ENCODE measurements around the gene DNAJA4. TPM values are rescaled to one million over a fixed set of nuclear protein-coding genes. Genes with fewer than 3 reads are reported as not detected.

DNAJA4 gene
- total RNA-seq, 8 experiments from 2014 or later = 1.0 to 19.8 (median 4.2) TPM

GRCh38 chr15:78312957-78313356, 48.6 kb downstream of the DNAJA4 start:
- Histone ChIP-seq H3K4me1 (replicated peaks in 1 of 2) (peaks cover 51 to 52% of the 10 kb centered on the region in 2 donors), H3K4me3 (no peak overlapping the region), H3K27ac (peak overlapping the region in 1 of 2 donors; percentile 17)
- ATAC-seq (replicated peaks in 6 of 8) = no peak
- WGBS, 10 experiments = 8 to 87% (median 59%) methylated on average over 2 to 5 of the region's 5 CpGs; no CpG with 5 or more reads in 7 of the 10 experiments
- in situ Hi-C loops (cut with MboI; ENCODE audit: low pct_unique_long_range_greater_than_20kb in 2 of 9, low sequenced_read_pairs in 9 of 9, unreplicated experiment in 9 of 9) = loop anchor here in 7 of 9 experiments (10.0 to 25.0 kb wide), 4 partner anchors 99 to 122 kb away; partner anchors contain the start of gene IREB2 (in 1 of the 7)

GRCh38 chr15:78313383-78313782, 49.0 kb downstream of the DNAJA4 start:
- Histone ChIP-seq H3K27ac (no peak overlapping the region), H3K4me1 (replicated peaks in 1 of 2) (peaks cover 55 to 56% of the 10 kb centered on the region in 2 donors), H3K4me3 (no peak overlapping the region)
- in situ Hi-C loops (cut with MboI; ENCODE audit: low pct_unique_long_range_greater_than_20kb in 2 of 9, low sequenced_read_pairs in 9 of 9, unreplicated experiment in 9 of 9) = loop anchor here in 7 of 9 experiments (10.0 to 25.0 kb wide), 4 partner anchors 99 to 121 kb away; partner anchors contain the start of gene IREB2 (in 1 of the 7)
- no peak for ATAC-seq (replicated peaks in 6 of 8)
- 62 to 95% (median 67%) methylated on average over 2 to 4 of the region's 8 CpGs; no CpG with 5 or more reads in 7 of the 10 experiments for WGBS, 10 experiments

DNA sequence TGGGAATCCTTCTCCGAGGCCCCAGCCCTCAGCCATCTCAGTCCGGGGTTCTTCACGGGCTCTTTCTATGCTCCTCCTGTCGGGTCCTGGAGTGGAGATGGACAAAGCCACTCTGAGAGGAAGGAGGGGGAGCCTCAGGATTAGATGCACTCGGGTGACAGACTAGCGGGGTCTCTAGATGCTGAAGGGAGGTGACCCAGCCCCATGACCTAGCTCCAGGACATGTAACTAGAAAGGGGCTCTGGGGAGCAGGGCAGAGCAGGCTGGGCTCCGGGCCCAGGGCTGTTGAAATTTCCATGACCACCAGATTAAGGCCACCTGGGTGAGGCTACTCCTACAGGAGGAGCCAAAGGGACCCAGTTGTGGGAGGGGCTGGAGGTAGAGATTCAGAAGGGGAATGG, 49.8 kb downstream of the DNAJA4 start:
- H3K4me1 ChIP-seq (replicated peaks in 1 of 2) = peaks cover 59 to 60% of the 10 kb centered on the region in 2 donors
- no peak overlapping the region for H3K27ac ChIP-seq
- H3K4me3 ChIP-seq = no peak overlapping the region
- ATAC-seq (replicated peaks in 6 of 8) = no peak
- in situ Hi-C loops (cut with MboI; ENCODE audit: low pct_unique_long_range_greater_than_20kb in 2 of 9, low sequenced_read_pairs in 9 of 9, unreplicated experiment in 9 of 9) = loop anchor here in 7 of 9 experiments (10.0 to 25.0 kb wide), 4 partner anchors 98 to 121 kb away; partner anchors contain the start of gene IREB2 (in 1 of the 7)
- WGBS, 10 experiments = 32 to 100% (median 80%) methylated on average over 1 to 3 of the region's 7 CpGs; no CpG with 5 or more reads in 7 of the 10 experiments

DNA sequence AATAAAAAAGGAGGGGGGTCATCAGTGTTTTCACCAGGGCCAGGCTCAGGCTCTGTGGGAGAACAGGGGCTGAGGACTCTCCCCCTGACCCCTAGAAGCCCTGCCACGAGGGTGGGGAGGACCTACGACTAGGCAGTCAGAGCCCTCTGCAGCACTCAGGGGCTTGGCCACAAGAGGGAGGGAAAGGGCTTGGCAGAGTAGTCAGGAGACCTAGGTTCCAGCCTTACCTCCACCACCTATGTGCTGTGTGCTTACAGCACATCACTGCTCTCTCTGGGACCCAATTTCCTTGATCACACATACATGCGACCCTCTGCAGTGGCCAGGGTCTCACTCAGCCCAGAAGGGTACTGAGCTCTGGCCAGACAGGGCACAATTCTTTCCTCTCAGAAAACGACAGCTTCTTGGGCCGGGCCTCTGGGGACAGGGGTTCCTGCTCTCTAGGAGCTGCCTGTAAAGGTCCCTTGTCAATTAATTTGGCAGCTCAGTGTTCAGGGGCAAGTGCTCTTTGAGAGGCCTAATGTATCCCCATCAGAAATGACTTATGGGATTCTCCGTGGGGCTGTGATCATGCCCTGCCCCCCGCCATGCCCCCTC, 51.4 kb downstream of the DNAJA4 start:
- WGBS, 10 experiments = 0 to 7% (median 0%) methylated on average over 2 to 3 of the region's 7 CpGs; no CpG with 5 or more reads in 7 of the 10 experiments
- in situ Hi-C loops (cut with MboI; ENCODE audit: low pct_unique_long_range_greater_than_20kb in 2 of 9, low sequenced_read_pairs in 9 of 9, unreplicated experiment in 9 of 9) = loop anchor here in 7 of 9 experiments (10.0 to 25.0 kb wide), 4 partner anchors 97 to 119 kb away; partner anchors contain the start of gene IREB2 (in 1 of the 7)
- H3K4me1 ChIP-seq (replicated peaks in 1 of 2) = peaks cover 74 to 75% of the 10 kb centered on the region in 2 donors
- peak overlapping the region; percentile 87 to 89 for H3K27ac ChIP-seq
- ATAC-seq (replicated peaks in 6 of 8) = peak; percentile 23 to 67 (median 38)
- no peak overlapping the region for H3K4me3 ChIP-seq

DNA sequence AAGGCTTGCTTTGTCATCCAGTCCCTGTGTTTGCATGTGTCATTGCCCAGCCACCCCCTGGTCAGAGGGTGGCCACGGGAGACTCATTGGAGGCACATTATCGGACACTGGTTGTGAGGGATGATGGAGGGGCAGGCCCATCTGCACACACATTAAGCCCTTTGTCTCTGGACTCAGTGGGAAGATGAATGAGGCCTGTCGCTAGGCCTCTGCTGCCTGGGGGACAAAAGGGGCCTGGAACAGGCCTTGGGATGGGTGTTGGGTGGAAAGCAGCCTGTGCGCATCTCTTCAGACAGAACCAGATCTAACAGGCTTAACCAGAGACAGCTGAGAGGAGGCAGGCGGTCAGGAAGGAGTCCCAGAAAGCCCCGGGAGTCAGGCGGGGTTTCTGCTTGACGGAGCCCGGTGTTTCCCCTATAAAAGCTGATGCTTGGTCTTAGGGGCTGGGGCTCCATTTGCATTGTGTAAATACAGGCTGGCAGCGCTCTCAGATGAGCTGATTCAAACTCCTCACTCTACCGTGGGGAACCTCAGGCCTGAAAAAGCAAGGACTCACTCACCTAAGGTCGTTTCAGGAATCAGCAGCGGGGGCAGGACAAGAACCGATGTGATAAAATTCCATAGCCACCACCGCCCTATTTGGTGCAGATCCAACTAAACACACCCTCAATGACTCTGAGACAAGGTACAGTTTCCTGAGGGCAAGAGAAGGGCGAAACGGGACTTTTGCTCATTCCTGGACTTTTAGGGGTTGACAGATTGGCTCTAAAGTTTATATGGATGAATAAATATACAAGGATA, 52.1 kb downstream of the DNAJA4 start:
- in situ Hi-C loops (cut with MboI; ENCODE audit: low pct_unique_long_range_greater_than_20kb in 2 of 9, low sequenced_read_pairs in 9 of 9, unreplicated experiment in 9 of 9) = loop anchor here in 7 of 9 experiments (10.0 to 25.0 kb wide), 4 partner anchors 96 to 118 kb away; partner anchors contain the start of gene IREB2 (in 1 of the 7)
- 4 to 60% (median 17%) methylated on average over 2 to 11 of the region's 17 CpGs; no CpG with 5 or more reads in 3 of the 10 experiments for WGBS, 10 experiments
- Histone ChIP-seq H3K27ac (peak overlapping the region; percentile 87 to 89), H3K4me1 (replicated peaks in 1 of 2) (peaks cover 80 to 82% of the 10 kb centered on the region in 2 donors), H3K4me3 (peak overlapping the region in 2 of 5 donors; percentile 2 to 9)
- peak; percentile 75 to 91 (median 88) for ATAC-seq (replicated peaks in 6 of 8)

GRCh38 chr15:78317145-78317836, 52.9 kb downstream of the DNAJA4 start:
- H3K4me1 ChIP-seq (replicated peaks in 1 of 2) = peaks cover 83 to 88% of the 10 kb centered on the region in 2 donors
- WGBS, 10 experiments = 29 to 100% (median 80%) methylated on average over 1 to 5 of the region's 8 CpGs; no CpG with 5 or more reads in 3 of the 10 experiments
- peak overlapping the region; percentile 87 to 89 for H3K27ac ChIP-seq
- peak overlapping the region in 1 of 5 donors; percentile 9 for H3K4me3 ChIP-seq
- in situ Hi-C loops (cut with MboI; ENCODE audit: low pct_unique_long_range_greater_than_20kb in 2 of 9, low sequenced_read_pairs in 9 of 9, unreplicated experiment in 9 of 9) = loop anchor here in 7 of 9 experiments (10.0 to 25.0 kb wide), 4 partner anchors 95 to 118 kb away; partner anchors contain the start of gene IREB2 (in 1 of the 7)
- peak in 1 of 8 experiments; percentile 10 for ATAC-seq (replicated peaks in 6 of 8)

DNA sequence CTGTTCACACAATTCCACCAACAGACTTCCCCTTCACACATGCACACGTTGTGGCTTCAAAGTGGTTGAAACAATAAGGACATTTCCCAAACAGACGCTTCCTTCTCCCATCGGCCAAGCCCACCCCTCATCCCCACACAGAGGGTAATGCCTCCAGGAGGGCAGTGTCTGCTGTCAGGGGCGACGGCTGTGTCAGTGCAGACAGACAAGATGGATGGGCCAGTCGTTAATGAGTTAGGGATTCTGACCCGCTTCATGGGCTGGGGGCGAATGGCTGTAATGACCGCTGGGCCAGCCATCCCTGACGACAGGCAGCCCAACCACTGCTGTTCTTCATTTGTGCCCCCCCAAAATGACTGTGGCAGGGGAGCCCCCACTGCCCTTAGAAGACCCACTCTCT, 55.2 kb downstream of the DNAJA4 start:
- ATAC-seq (replicated peaks in 6 of 8) = no peak
- in situ Hi-C loops (cut with MboI; ENCODE audit: low pct_unique_long_range_greater_than_20kb in 2 of 9, low sequenced_read_pairs in 9 of 9, unreplicated experiment in 9 of 9) = loop anchor here in 7 of 9 experiments (10.0 to 25.0 kb wide), 4 partner anchors 93 to 115 kb away; partner anchors contain the start of gene IREB2 (in 1 of the 7)

GRCh38 chr15:78320183-78320582, 55.8 kb downstream of the DNAJA4 start:
- Histone ChIP-seq H3K27ac (peak overlapping the region; percentile 3 to 22), H3K4me1 (replicated peaks in 1 of 2) (peaks cover 84 to 93% of the 10 kb centered on the region in 2 donors), H3K4me3 (no peak overlapping the region)
- WGBS, 10 experiments = 50 to 100% (median 100%) methylated on average over 1 of the region's 5 CpGs; no CpG with 5 or more reads in 7 of the 10 experiments
- ATAC-seq (replicated peaks in 6 of 8) = no peak
- in situ Hi-C loops (cut with MboI; ENCODE audit: low pct_unique_long_range_greater_than_20kb in 2 of 9, low sequenced_read_pairs in 9 of 9, unreplicated experiment in 9 of 9) = loop anchor here in 2 of 9 experiments (25.0 kb wide), 1 partner anchor 92 kb away; no protein-coding TSS in a partner anchor

More for the DNA sequence above, 55.2 kb downstream of the DNAJA4 start:
- no peak overlapping the region for H3K4me3 ChIP-seq
- peaks cover 81 to 91% of the 10 kb centered on the region in 2 donors for H3K4me1 ChIP-seq (replicated peaks in 1 of 2)
- peak overlapping the region; percentile 3 to 8 for H3K27ac ChIP-seq
- WGBS, 10 experiments = 0 to 93% (median 55%) methylated on average over 1 to 3 of the region's 10 CpGs; no CpG with 5 or more reads in 6 of the 10 experiments

DNA sequence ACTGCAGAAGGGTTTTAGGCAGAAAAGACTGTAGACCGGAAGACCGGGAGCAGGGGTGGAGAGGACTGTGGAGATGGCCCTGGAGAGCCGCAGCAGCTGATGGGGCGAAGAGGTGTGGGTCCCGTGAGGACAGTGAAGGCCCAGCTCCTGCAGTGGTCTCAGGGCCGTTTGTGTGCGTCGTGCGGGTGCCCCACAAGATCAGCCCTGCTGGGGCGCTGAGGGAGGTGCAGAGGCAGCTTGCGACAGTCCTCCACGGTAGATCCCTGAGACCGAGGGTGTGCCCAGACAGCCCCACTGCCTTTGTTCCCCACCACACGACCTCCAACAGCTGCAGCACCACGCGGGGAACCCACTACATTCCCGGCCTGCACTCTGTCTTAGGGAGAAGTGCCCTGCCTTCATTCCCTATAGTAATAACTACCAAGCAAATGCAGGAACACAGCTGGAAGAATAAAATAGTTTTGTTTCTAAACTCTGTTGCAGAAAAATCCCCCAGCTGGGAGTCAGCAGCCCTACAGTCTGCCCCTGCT, 56.7 kb downstream of the DNAJA4 start:
- H3K4me1 ChIP-seq (replicated peaks in 1 of 2) = peaks cover 83 to 91% of the 10 kb centered on the region in 2 donors
- peak overlapping the region; percentile 89 to 91 for H3K27ac ChIP-seq
- in situ Hi-C loops (cut with MboI; ENCODE audit: low pct_unique_long_range_greater_than_20kb in 2 of 9, low sequenced_read_pairs in 9 of 9, unreplicated experiment in 9 of 9) = loop anchor here in 2 of 9 experiments (25.0 kb wide), 1 partner anchor 91 kb away; no protein-coding TSS in a partner anchor
- no peak for ATAC-seq (replicated peaks in 6 of 8)
- 10 to 60% (median 20%) methylated on average over 1 to 2 of the region's 17 CpGs; no CpG with 5 or more reads in 7 of the 10 experiments for WGBS, 10 experiments
- H3K4me3 ChIP-seq = no peak overlapping the region

- peak overlapping the region; percentile 89 to 91 for H3K27ac ChIP-seq
- ATAC-seq (replicated peaks in 6 of 8) = no peak
Observed at GRCh38 chr15:78321786-78322185, 57.4 kb downstream of the DNAJA4 start.

DNA sequence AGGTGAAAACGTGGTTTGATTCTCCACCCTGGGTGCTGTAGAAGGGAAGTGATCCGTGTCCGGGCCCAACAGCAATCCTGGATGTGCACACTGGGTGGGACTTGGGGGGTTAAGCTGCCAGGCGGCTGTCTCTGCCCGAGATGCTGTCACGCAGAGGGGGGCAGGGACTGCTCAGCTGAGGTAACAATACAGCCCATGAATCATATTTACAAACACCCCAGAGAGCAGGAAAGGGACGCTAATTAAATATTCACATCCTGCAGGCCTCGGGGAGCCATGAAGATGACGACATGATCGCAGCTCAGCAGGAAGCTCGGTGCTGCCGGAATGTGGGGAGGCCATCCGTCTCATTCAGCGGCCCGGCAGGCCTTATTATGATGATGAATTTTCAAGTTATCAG, 57.9 kb downstream of the DNAJA4 start:
- H3K4me3 ChIP-seq = no peak overlapping the region
- peak overlapping the region; percentile 89 to 91 for H3K27ac ChIP-seq
- ATAC-seq (replicated peaks in 6 of 8) = peak; percentile 40 to 88 (median 58)
- in situ Hi-C loops (cut with MboI; ENCODE audit: low pct_unique_long_range_greater_than_20kb in 2 of 9, low sequenced_read_pairs in 9 of 9, unreplicated experiment in 9 of 9) = loop anchor here in 2 of 9 experiments (25.0 kb wide), 1 partner anchor 90 kb away; no protein-coding TSS in a partner anchor
- H3K4me1 ChIP-seq (replicated peaks in 1 of 2) = peaks cover 76 to 80% of the 10 kb centered on the region in 2 donors
- 0 to 32% (median 2%) methylated on average over 1 to 12 of the region's 15 CpGs; no CpG with 5 or more reads in 1 of the 10 experiments for whole genome bisulfite sequencing, 10 experiments

More at GRCh38 chr15:78321786-78322185, 57.4 kb downstream of the DNAJA4 start:
- Histone ChIP-seq H3K4me3 (no peak overlapping the region), H3K4me1 (replicated peaks in 1 of 2) (peaks cover 80 to 84% of the 10 kb centered on the region in 2 donors)
- WGBS, 10 experiments = 17 to 100% (median 60%) methylated on average over 1 to 3 of the region's 4 CpGs; no CpG with 5 or more reads in 5 of the 10 experiments
- in situ Hi-C loops (cut with MboI; ENCODE audit: low pct_unique_long_range_greater_than_20kb in 2 of 9, low sequenced_read_pairs in 9 of 9, unreplicated experiment in 9 of 9) = loop anchor here in 2 of 9 experiments (25.0 kb wide), 1 partner anchor 91 kb away; no protein-coding TSS in a partner anchor
